DMS 273 (cell line): Measurements from ENCODE around the gene PDCD7.
"Not testable (repeated sequence)": the region's sequence is repeated elsewhere in the genome, so short reads cannot be mapped to it uniquely, and the experiment has no call there.

ENCODE experiments used
- DNase-seq: peaks from one replicate; lab custom pipeline; 2025; ENCODE audit not compliant: unreplicated experiment; lab: John Stamatoyannopoulos, UW

Gene PDCD7

GRCh38 chr15:65076486-65077290 is 56.9 kb downstream of the PDCD7 start, which contains the start of gene KBTBD13:
TSS of gene KBTBD13 (plus strand) at chr15:65076746. CDS start at chr15:65076816, 70 bp downstream.
- no peak for DNase-seq

GRCh38 chr15:65075607-65076395 is 57.8 kb downstream of the PDCD7 start:
- not testable (repeated sequence) for DNase-seq

GRCh38 chr15:65074946-65075345 is 58.7 kb downstream of the PDCD7 start:
- DNase-seq = not testable (repeated sequence)

- no peak for DNase-seq
Observed at GRCh38 chr15:65072617-65073016, 61.0 kb downstream of the PDCD7 start.

- DNase-seq = no peak
Observed at GRCh38 chr15:65072027-65072426, 61.6 kb downstream of the PDCD7 start.

- DNase-seq = peak; percentile 52
Observed at GRCh38 chr15:65071381-65071811, 62.2 kb downstream of the PDCD7 start.

- no peak for DNase-seq
Observed at GRCh38 chr15:65069779-65070546, 63.6 kb downstream of the PDCD7 start.

GRCh38 chr15:65069179-65069578 is 64.4 kb downstream of the PDCD7 start:
- DNase-seq = no peak

GRCh38 chr15:65068403-65068788 is 65.2 kb downstream of the PDCD7 start:
- DNase-seq = no peak

- DNase-seq = no peak
Observed at GRCh38 chr15:65067645-65068402, 65.8 kb downstream of the PDCD7 start, which contains the start of gene RASL12. TSS of gene RASL12 (minus strand) at chr15:65067991. CDS start at chr15:65067835, 156 bp downstream.
